Left ventricle myocardium inferior (tissue), 1 donor: ENCODE data around the gene SSBP4. TPM values are rescaled to one million over a fixed set of nuclear protein-coding genes. Genes with fewer than 3 reads are reported as not detected.

Experiments used
- DNase-seq: peaks from one replicate; pipeline ENCODE4 v3.0.0-alpha.2; 2020
- H3K27ac ChIP-seq: fragments of 200-600 bp; replicated peaks from 2 replicates; pipeline ENCODE4 v1.8.0; 2021
- H3K27me3 ChIP-seq: fragments of 200-600 bp; 2 replicates; pipeline ENCODE4 v1.8.0; 2021; ENCODE audit warnings: low read depth
- H3K36me3 ChIP-seq: fragments of 200-600 bp; 2 replicates; pipeline ENCODE4 v1.8.0; 2021
- H3K4me1 ChIP-seq: fragments of 200-600 bp; 2 replicates; pipeline ENCODE4 v1.8.0; 2021
- H3K4me3 ChIP-seq: fragments of 200-600 bp; 2 replicates; pipeline ENCODE4 v1.8.0; 2021; ENCODE audit warnings: mild to moderate bottlenecking, moderate library complexity
- H3K9me3 ChIP-seq: fragments of 200-600 bp; replicated peaks from 2 replicates; pipeline ENCODE4 v1.8.0; 2021
- CTCF ChIP-seq: fragments of 200-600 bp; IDR thresholded peaks from 2 replicates; pipeline ENCODE4 v1.8.0; 2021; ENCODE audit warnings: antibody characterized with exemption, mild to moderate bottlenecking, borderline replicate concordance
- intact Hi-C: fragments of 100-400 bp; cut with micrococcal nuclease; formaldehyde crosslinking; loops from one replicate; pipeline ENCODE4 v1.11.0; 2022
- long read RNA-seq: library from polyadenylated mRNA; unstranded; transcript quantifications from one replicate; pipeline ENCODE4 v2.0.0, GENCODE V29; 2021
- total RNA-seq: library from RNA; stranded (reverse); fragmentation: NEBNext Ultra II Directional; extraction: Animal tissue kit (Norgen Biotek cat#: 25700); gene quantifications from one replicate; pipeline ENCODE4 v1.2.1, GENCODE V29; 2021
- donor health status: DM: no; HTN: yes; CAD: no; lungs with severe emphysema.

The SSBP4 gene
- total RNA-seq, result 30.8 TPM
- long read RNA-seq, transcript SSBP4-202 (17 exons, 1,721 nt), result major isoform, 18 of 88 reads
- long read RNA-seq, partial matches to known transcripts, result 9 of 88 reads
- long read RNA-seq, other reads (novel, unspliced or antisense), result 59 of 88 reads

- TF ChIP-seq CTCF, result peak; percentile 67
- Histone ChIP-seq H3K9me3 (no peaks in the 10 kb centered on the region), H3K36me3 (no peaks in the 10 kb centered on the region), H3K4me3 (peak within 1 kb of the TSS; percentile 86), H3K4me1 (peaks cover 85% of the 10 kb centered on the region), H3K27me3 (peaks cover 42% of the 10 kb centered on the region), H3K27ac (peak within 1 kb of the TSS; percentile 99)
- intact Hi-C loops, result no loop called here
- peak; percentile 81 for DNase-seq
Measured at GRCh38 chr19:18419195-18419698, at the start of gene SSBP4. TSS of gene SSBP4 (plus strand) at chr19:18419398. CDS start at chr19:18419649, 251 bp downstream.

- no peaks in the 10 kb centered on the region for H3K27me3 ChIP-seq
- H3K27ac ChIP-seq, result peak overlapping the region; percentile 86
- H3K36me3 ChIP-seq, result no peaks in the 10 kb centered on the region
- DNase-seq, result no peak
- no peak overlapping the region for H3K4me3 ChIP-seq
- intact Hi-C loops, result no loop called here
- peaks cover 29% of the 10 kb centered on the region for H3K4me1 ChIP-seq
- no peak for TF ChIP-seq CTCF
- H3K9me3 ChIP-seq, result no peaks in the 10 kb centered on the region
Measured at GRCh38 chr19:18373407-18373891, 45.7 kb upstream of the SSBP4 start.

- no peak for TF ChIP-seq CTCF
- Histone ChIP-seq H3K36me3 (no peaks in the 10 kb centered on the region), H3K4me3 (peak overlapping the region; percentile 12), H3K27ac (peak overlapping the region; percentile 86), H3K9me3 (no peaks in the 10 kb centered on the region), H3K4me1 (peaks cover 29% of the 10 kb centered on the region), H3K27me3 (no peaks in the 10 kb centered on the region)
- intact Hi-C loops, result no loop called here
- peak; percentile 90 for DNase-seq
Measured at GRCh38 chr19:18373892-18374629, 45.1 kb upstream of the SSBP4 start.

- no peak for TF ChIP-seq CTCF
- Histone ChIP-seq H3K9me3 (no peaks in the 10 kb centered on the region), H3K36me3 (no peaks in the 10 kb centered on the region), H3K4me3 (no peak overlapping the region), H3K4me1 (peaks cover 43% of the 10 kb centered on the region), H3K27me3 (no peaks in the 10 kb centered on the region), H3K27ac (no peak overlapping the region)
- DNase-seq, result no peak
- intact Hi-C loops, result no loop called here
Measured at GRCh38 chr19:18377026-18377425, 42.2 kb upstream of the SSBP4 start.

GRCh38 chr19:18379803-18380747 lies 39.1 kb upstream of the SSBP4 start:
- Histone ChIP-seq H3K9me3 (no peaks in the 10 kb centered on the region), H3K4me1 (peaks cover 20% of the 10 kb centered on the region), H3K27me3 (peaks cover 2% of the 10 kb centered on the region), H3K4me3 (no peak overlapping the region), H3K27ac (peak overlapping the region; percentile 75), H3K36me3 (no peaks in the 10 kb centered on the region)
- no peak for TF ChIP-seq CTCF
- intact Hi-C loops, result no loop called here
- DNase-seq, result peak; percentile 86
